Activated CD4-positive, CD25-positive, alpha-beta regulatory T cell treated with anti-CD3 and anti-CD28 coated beads, Interleukin-2, amount 50 U/mL, for 72 hours (primary cell): ENCODE data around the gene RALA.
A peak's percentile ranks its signal among the peaks of the same experiment; 100 is the strongest.
"Not testable (repeated sequence)": the region's sequence is repeated elsewhere in the genome, so short reads cannot be mapped to it uniquely, and the experiment has no call there.

Experiments
- DNase-seq: peaks from one replicate; pipeline ENCODE4 v3.0.0; 2021

The RALA gene

DNA sequence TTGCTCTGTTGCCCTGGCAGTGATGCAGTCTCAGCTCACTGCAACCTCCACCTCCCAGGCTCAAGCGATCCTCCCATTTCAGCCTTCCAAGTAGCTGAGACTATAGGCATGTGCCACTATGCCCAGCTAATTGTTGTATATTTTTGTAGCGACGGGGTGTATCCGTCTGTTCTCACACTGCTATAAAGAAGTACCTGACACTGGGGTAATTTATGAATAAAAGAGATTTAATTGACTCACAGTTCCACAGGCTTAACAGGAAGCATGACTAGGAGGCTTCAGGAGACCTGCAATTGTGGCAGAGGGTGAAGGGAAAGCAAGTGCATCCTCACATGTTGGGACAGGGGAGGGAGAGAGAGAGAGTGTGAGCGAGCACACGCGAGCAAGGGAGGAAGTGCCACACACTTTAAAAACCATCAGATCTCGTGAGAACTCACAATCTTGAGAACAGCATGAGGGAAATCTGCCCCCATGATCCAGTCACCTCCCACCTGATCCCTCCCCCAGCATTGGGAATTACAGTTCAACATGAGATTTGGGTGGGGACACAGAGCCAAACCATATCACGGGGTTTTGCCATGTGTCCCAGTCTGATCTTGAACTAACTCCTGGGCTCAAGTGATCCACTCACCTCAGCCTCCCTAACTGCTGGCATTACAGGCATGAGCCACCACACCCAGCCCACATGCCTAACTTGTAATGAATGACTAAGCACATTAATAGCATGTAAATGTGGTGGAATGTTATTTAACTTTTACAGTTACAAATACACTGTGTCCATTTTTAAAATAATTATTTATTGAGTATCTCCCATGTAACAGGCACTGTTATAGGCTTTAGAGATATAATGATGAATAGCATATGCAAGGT is 65.5 kb downstream of the RALA start:
- DNase-seq: no peak

- no peak for DNase-seq
Observed at GRCh38 chr7:39691821-39692220, 68.4 kb downstream of the RALA start.

DNA sequence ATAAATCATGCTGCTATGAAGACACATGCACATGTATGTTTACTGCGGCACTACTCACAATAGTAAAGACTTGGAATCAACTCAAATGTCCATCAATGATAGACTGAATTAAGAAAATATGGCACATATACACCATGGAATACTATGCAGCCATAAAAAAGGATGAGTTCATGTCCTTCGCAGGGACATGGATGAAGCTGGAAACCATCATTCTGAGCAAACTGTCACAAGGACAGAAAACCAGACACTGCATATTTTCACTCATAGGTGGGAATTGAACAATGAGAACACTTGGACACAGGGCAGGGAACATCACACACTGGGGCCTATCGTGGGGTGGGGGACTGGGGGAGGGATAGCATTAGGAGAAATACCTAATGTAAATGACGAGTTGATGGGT is 69.7 kb downstream of the RALA start:
- DNase-seq: not testable (repeated sequence)

GRCh38 chr7:39693812-39694211 is 70.4 kb downstream of the RALA start:
- no peak for DNase-seq

GRCh38 chr7:39695852-39696586 is 72.6 kb downstream of the RALA start:
- DNase-seq: no peak

DNA sequence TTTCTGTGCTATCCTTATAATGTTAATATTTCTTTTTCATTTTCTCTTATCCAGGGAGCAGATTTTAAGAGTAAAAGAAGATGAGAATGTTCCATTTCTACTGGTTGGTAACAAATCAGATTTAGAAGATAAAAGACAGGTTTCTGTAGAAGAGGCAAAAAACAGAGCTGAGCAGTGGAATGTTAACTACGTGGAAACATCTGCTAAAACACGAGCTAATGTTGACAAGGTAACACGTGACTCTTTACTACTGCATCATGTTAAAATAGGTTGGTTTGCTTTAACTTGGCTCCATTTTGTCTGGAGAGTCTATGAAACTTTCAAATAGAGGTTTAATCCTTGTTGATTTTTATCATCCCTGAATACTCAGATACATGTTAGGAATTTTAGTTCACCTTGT is 73.3 kb downstream of the RALA start:
- no peak for DNase-seq

GRCh38 chr7:39697483-39697882 is 74.1 kb downstream of the RALA start:
- no peak for DNase-seq

- no peak for DNase-seq
Observed at GRCh38 chr7:39700165-39700564, 76.8 kb downstream of the RALA start.

- no peak for DNase-seq
Observed at GRCh38 chr7:39700932-39701331, 77.6 kb downstream of the RALA start.

- no peak for DNase-seq
Observed at GRCh38 chr7:39702133-39702532, 78.8 kb downstream of the RALA start.

- DNase-seq: no peak
Observed at GRCh38 chr7:39703144-39703543, 79.8 kb downstream of the RALA start.

DNA sequence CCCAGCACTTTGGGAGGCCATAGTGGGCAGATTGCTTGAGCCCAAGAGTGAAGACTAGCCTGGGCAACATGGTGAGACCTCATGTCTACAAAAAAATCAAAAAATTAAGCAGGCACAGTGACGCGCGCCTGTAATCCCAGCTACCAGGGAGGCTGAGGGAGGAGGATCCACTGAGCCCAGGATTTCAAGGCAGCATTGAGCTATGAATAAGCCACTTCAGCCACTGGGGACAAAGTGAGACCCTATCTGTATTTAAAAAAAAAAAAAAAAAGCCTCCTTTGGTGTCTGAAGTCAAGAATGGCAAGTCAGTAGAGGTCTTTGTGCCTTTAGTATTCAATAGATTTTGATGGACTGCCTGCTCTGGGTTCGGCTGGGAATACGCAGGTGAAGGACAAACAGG is 85.7 kb downstream of the RALA start:
- no peak for DNase-seq

- DNase-seq: no peak
Observed at GRCh38 chr7:39709768-39710311, 86.5 kb downstream of the RALA start.

GRCh38 chr7:39712751-39713150 is 89.4 kb downstream of the RALA start:
- no peak for DNase-seq

GRCh38 chr7:39714447-39715091 is 91.2 kb downstream of the RALA start:
- DNase-seq: no peak

DNA sequence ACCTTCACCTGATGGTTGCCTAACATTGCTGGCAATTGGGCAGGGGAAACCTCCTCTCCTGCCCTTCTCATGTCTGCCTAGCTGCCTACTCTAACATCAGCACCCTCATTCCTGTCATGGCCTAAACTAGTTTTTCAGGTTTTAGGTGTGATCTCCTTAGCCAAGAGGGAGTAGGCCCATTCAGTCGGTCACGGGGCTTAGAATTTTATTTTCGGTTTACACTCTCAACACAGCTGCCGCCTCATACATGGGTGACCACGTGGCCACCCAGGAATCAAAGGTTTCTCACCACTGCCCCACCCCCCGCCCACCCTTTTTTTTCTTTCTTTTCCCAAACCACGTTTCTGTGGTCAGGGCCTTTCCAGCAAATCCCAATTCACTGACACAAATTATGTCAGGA is 97.2 kb downstream of the RALA start:
- no peak for DNase-seq

DNA sequence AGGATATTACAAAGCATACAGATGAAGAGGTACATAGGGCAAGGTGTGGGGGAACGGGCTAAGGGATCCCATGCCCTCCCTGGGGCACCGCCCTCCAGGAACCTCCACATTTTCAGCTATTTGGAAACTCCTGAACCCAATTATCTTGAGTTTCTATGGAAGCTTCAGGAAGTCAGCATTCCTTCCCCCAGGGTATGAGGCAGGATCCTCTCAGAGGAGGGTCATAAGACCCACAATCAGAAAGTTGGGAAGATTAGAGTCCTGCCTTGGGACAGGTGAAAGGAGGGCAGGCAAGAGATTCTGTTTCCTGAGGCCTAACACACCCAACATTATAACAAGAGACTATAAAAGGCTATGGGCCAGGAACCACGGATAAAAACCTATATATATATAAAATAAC is 98.0 kb downstream of the RALA start:
- no peak for DNase-seq

- no peak for DNase-seq
Observed at GRCh38 chr7:39721919-39722597, 98.7 kb downstream of the RALA start.

GRCh38 chr7:39727231-39728012 is 104.0 kb downstream of the RALA start:
- DNase-seq: no peak

DNA sequence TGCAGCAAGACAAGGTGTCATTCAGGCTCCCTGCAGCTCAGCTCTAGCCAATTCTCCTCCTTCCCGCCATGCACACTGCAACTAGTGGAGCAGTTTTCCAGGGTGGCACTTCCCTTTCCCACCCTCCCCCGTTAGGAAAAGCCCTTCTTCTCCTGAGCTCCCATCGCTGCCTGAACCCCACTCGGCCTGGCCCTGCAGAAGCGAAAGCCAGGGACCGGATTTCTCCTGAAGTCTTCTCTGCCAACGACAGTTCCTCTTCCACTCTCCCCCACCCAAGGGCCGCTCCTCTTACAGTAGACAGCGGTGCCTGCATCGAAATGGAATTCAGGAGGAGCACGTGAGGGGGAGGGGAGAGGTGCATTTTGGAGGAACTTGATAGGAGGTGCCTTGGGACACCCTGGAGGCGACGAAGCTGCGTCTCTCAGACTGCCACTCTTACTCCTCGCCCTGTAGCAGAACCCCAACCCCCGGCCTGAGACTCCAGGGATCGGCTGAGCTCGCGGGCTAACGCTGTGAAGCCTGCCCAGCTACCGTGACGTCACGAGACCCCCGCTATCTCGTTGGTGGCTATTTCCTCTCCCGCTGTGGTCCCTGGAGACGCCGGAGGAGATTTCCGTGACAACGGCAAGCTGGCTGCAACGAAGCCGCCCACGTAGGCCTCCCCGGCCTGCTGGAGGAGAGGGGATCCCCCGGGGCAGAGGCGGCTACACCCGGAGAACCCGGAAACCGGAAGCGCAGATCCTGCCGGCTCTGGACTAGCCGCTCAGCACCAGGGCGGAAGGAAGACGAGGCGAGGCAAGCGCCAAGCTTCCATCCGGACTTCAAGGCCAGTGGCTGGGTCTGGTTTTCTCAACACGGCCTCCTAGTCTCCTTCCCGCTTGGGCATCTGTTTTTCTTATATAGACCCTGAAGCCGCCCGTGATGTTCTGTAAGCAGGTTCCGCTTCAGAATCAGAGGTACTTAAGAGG is 109.7 kb downstream of the RALA start:
- peak; percentile 98 for DNase-seq
